K562 (cell line): ENCODE results near the gene ADAM15. TPM values are rescaled to one million over a fixed set of nuclear protein-coding genes. Genes with fewer than 3 reads are reported as not detected.

Experiments used
- ARID3B ChIP-seq: fragments of 250-450 bp; sonication (Bioruptor Pico); IDR thresholded peaks from 2 replicates; pipeline ENCODE4 v1.4.0; 2020; ENCODE audit warnings: borderline replicate concordance
- CLOCK ChIP-seq: fragments of 250-450 bp; sonication (Bioruptor Pico); IDR thresholded peaks from 2 replicates; pipeline ENCODE4 v1.4.0; 2020; ENCODE audit warnings: mild to moderate bottlenecking, moderate library complexity, borderline replicate concordance
- CREB3 ChIP-seq: fragments of 450-650 bp; conservative IDR thresholded peaks from 2 replicates; pipeline ENCODE4 v1.6.1; 2016; ENCODE audit warnings: missing genetic modification characterization, low read depth, mild to moderate bottlenecking, missing compliant biosample characterization, moderate library complexity
- CXXC5 ChIP-seq: fragments of 250-450 bp; sonication (Bioruptor Pico); IDR thresholded peaks from 2 replicates; pipeline ENCODE4 v1.8.0; 2022; ENCODE audit warnings: inconsistent platforms, mild to moderate bottlenecking, moderate library complexity
- DMBX1 ChIP-seq: fragments of 250-450 bp; sonication (Bioruptor Pico); IDR thresholded peaks from 2 replicates; pipeline ENCODE4 v1.8.0; 2022; ENCODE audit warnings: inconsistent platforms, mild to moderate bottlenecking, moderate library complexity, borderline replicate concordance
- E2F3 ChIP-seq: fragments of 250-450 bp; sonication (Bioruptor Pico); IDR thresholded peaks from 2 replicates; pipeline ENCODE4 v1.4.0; 2020; ENCODE audit warnings: mild to moderate bottlenecking
- FOS ChIP-seq: IDR thresholded peaks from 3 replicates; pipeline ENCODE4 v1.6.1; 2011; ENCODE audit not compliant: insufficient read length; ENCODE audit errors: extremely low read depth
- FOXP1 ChIP-seq: sonication (generic); formaldehyde crosslinking; IDR thresholded peaks from 2 replicates; pipeline ENCODE4 v1.8.0; 2022; ENCODE audit warnings: mild to moderate bottlenecking, missing genetic modification reagents
- MEF2A ChIP-seq: IDR thresholded peaks from 2 replicates; pipeline ENCODE4 v1.6.1; 2011; ENCODE audit warnings: low read depth, mild to moderate bottlenecking, low read length, moderate library complexity; ENCODE audit not compliant: control insufficient read depth
- MTA2 ChIP-seq: fragments of 450-650 bp; IDR thresholded peaks from 2 replicates; pipeline ENCODE4 v1.6.1; 2016; ENCODE audit warnings: low read depth
- ZBTB2 ChIP-seq: fragments of 450-650 bp; IDR thresholded peaks from 2 replicates; pipeline ENCODE4 v1.6.1; 2016; ENCODE audit warnings: antibody characterized with exemption
- ZBTB49 ChIP-seq: sonication (generic); formaldehyde crosslinking; IDR thresholded peaks from 2 replicates; pipeline ENCODE4 v1.8.0; 2022; ENCODE audit warnings: missing genetic modification reagents, mild to moderate bottlenecking, borderline replicate concordance
- ZBTB7A ChIP-seq: IDR thresholded peaks from 2 replicates; pipeline ENCODE4 v1.6.1; 2011; ENCODE audit warnings: low read depth, mild to moderate bottlenecking, low read length, moderate library complexity, borderline replicate concordance; ENCODE audit not compliant: control insufficient read depth
- polyA plus RNA-seq, 8 experiments: library from polyadenylated mRNA; depleted of rRNA in 4 of 8; stranded (reverse) in 5 of 8; unstranded in 3 of 8; fragments of >200 nt; fragmentation: Nextera tagmentation in 2 of 8; fragmentation: Illumina TruSeq in 1 of 8; extraction: Ambion mirVana in 2 of 8; extraction: Trizol in 1 of 8; gene quantifications; 2 replicates each; pipeline versions ENCODE4 v1.2.1 to v1.2.3, GENCODE V29; 2011 to 2014; ENCODE audit warnings: inconsistent platforms in 1 of 8, missing spikeins in 1 of 8
- total RNA-seq, 7 experiments: library from RNA; depleted of rRNA in 6 of 7; stranded (reverse); fragments of >200 nt in 6 of 7; fragmentation: Illumina TruSeq in 2 of 7; extraction: Trizol in 2 of 7; gene quantifications; 2 replicates each; pipeline versions ENCODE4 v1.2.1 to v1.2.3, GENCODE V29; 2011 to 2021; ENCODE audit warnings: low replicate concordance in 1 of 7
- TF ChIP-seq, protein P1 (sequence below): fragments of 450-650 bp; formaldehyde crosslinking; IDR thresholded peaks from 2 replicates; pipeline ENCODE4 v1.4.0; 2020; ENCODE audit warnings: mild to moderate bottlenecking, moderate library complexity

ADAM15 gene
- total and polyA plus RNA-seq, 9 of the 15 experiments (the other 6 are each of a cell fraction or from before 2014, with no cell fraction given) = 0.69 to 72.3 (median 32.8) TPM

DNA sequence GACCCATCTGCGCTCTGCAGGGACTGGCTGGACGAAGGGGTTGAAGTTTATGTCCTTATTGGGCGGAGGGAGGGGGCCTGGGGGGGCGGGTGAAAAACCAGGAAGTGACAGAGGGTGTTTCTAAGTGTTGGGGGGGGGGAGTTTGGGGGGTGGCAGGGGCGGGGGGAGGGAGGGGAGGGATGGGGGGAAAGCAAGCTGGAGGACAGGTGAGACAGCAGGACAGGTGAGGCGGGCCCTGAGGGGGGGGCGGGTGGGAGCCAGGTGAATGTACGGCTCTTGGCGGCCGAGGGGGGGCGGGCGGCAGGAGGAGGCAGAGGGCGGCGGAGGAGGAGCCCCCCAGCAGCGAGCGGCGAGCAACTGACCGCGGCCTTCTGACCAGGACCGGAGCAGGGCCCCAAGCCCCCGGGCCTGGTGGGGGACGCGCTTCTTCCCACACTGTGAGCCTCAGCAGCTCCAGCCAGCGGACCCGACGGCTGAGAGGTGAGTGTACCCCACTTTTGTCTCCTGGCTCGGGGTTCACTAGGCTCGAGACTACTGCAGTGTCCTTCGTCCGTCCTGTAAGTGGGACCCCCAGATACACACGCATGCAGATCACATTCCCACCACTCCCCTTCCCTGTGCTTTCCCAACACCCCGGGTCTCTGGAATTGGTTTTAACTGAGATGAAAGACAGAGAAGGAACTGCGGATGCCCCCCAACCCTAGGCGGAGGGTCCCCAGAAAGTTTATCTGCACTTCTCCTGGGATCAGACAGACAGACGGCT is 48.5 kb upstream of the ADAM15 start, which contains the start of gene ZBTB7B (continued):
- TF ChIP-seq CXXC5 (CRISPR knock-in tag) = no peak
- TF ChIP-seq ZBTB2 = 0 out of 2 replicates have a peak, but pooled peaks have one; percentile 19
- TF ChIP-seq, protein P1, sequence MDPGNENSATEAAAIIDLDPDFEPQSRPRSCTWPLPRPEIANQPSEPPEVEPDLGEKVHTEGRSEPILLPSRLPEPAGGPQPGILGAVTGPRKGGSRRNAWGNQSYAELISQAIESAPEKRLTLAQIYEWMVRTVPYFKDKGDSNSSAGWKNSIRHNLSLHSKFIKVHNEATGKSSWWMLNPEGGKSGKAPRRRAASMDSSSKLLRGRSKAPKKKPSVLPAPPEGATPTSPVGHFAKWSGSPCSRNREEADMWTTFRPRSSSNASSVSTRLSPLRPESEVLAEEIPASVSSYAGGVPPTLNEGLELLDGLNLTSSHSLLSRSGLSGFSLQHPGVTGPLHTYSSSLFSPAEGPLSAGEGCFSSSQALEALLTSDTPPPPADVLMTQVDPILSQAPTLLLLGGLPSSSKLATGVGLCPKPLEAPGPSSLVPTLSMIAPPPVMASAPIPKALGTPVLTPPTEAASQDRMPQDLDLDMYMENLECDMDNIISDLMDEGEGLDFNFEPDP (CRISPR knock-in tag) = no peak
- no peak for TF ChIP-seq CREB3 (tag)
- TF ChIP-seq MEF2A = no peak
- no peak for TF ChIP-seq ARID3B
- TF ChIP-seq ZBTB7A = peak; percentile 84
- no peak for TF ChIP-seq MTA2
- TF ChIP-seq FOXP1 (CRISPR knock-in tag) = 0 out of 2 replicates have a peak, but pooled peaks have one; percentile 12
- TF ChIP-seq CLOCK (CRISPR knock-in tag) = no peak
- TF ChIP-seq FOS = no peak
- TF ChIP-seq DMBX1 (CRISPR knock-in tag) = no peak
- TF ChIP-seq E2F3 = no peak
- no peak for TF ChIP-seq ZBTB49
